RKO (cell line): ENCODE measurements around the gene TTLL9.
"Not testable (repeated sequence)": the region's sequence is repeated elsewhere in the genome, so short reads cannot be mapped to it uniquely, and the experiment has no call there.

Source experiments
- DNase-seq: peaks from one replicate; pipeline ENCODE4 v3.0.0-alpha.2; 2016; ENCODE audit warnings: low spot score

Gene TTLL9, protein sequence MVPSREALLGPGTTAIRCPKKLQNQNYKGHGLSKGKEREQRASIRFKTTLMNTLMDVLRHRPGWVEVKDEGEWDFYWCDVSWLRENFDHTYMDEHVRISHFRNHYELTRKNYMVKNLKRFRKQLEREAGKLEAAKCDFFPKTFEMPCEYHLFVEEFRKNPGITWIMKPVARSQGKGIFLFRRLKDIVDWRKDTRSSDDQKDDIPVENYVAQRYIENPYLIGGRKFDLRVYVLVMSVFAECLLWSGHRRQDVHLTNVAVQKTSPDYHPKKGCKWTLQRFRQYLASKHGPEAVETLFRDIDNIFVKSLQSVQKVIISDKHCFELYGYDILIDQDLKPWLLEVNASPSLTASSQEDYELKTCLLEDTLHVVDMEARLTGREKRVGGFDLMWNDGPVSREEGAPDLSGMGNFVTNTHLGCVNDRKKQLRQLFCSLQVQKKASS

DNA sequence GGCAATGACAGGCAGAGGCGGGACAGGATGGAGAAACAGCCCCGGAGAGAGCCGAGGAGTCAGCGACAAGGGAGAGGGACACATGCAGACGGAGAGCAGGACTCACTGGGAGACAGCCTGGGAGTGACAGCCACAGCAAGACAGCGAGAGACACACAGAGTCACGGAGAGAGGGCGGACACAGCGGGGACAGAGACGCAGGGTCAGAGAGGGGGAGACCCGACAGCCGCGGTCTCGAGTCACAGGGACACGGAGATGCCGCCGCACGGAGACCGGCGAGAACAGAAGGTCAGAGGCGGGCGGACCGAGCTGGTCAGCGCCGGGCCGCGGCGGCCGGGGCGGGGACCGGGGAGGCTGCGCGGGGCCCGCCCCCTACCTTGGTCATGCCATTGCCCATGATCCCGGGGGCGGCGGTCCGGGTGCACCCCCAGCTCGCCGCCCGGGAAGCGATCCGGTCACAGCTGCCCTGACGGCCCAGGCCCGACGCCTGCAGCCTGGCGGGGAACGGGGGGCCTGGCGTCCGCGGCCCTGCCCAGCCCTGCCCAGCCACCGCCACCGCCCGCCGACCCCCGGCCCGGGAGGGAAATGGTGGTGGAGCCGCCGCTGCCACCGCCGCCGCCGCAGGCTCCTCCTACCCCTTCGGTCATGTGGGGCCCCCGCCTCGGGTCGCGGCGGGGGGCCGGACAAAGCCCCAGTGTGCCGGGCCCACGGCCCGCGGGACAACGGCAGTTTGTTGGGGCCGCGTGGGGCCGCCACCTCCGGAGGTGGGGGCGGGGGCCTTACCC, at the start of gene TTLL9, which contains the start of gene DUSP15:
TTLL9 (plus strand) TSS at position 693 of the 784 bp plus-strand sequence. CDS start 493 bp downstream, outside the sequence.
DUSP15 (minus strand) TSS at position 586 of the 784 bp plus-strand sequence; CDS start at position 396, 190 bp downstream.
- DNase-seq = no peak

DNA sequence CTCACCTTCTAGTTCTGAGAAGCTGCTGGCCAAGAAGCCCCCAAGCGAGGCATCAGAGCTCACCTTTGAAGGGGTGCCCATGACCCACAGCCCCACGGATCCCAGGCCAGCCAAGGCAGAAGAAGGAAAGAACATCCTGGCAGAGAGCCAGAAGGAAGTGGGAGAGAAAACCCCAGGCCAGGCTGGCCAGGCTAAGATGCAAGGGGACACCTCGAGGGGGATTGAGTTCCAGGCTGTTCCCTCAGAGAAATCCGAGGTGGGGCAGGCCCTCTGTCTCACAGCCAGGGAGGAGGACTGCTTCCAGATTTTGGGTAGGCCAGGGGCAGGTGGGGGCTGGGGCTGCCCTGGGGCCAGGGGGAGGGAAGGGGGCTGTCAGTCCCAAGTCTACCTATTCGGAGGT, 49.0 kb upstream of the TTLL9 start:
- no peak for DNase-seq

DNA sequence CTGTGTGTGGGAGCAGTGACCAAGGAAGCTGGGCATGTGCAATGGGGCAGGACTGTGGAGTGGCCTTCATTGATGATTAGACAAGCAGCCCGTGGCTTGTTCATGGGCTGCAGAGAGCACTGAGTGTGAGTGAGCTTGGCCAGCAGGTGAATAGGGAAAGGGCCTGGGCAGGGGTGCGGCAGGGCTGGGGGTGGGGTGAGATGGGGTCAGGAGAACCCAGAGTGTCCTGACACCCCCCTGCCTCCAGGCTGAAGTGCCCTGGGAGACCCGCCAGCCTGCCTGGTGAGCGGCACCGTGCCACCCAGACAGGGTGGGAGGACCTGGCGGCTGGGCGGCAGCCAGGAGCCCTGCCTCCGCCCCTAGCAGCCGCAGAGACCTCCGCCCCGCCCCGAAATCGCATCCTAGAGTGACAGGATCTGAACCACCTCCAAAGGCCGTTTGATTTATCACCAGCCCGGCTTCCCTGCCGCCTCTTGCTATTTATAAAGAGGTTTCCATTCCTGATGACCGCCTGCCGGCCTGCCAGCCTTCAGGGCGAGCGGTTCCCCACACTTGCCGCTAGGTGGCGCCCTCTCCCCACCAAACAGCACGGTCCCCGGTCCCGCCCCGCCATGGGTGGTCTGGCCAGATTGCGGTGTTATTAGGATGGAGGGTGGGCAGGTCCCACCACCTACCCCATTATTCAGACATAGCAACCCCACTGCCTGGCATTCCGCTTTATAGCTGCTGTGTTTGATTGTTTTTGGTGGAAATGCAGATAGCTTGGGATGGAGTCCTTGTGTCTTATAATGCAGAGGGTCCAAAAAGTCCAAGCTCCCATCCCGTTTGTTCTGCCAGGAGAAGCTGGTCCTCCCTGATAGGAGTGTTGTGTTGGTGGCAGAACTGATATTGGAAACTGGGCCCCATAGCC, 47.8 kb upstream of the TTLL9 start:
- peak; percentile 76 for DNase-seq

DNA sequence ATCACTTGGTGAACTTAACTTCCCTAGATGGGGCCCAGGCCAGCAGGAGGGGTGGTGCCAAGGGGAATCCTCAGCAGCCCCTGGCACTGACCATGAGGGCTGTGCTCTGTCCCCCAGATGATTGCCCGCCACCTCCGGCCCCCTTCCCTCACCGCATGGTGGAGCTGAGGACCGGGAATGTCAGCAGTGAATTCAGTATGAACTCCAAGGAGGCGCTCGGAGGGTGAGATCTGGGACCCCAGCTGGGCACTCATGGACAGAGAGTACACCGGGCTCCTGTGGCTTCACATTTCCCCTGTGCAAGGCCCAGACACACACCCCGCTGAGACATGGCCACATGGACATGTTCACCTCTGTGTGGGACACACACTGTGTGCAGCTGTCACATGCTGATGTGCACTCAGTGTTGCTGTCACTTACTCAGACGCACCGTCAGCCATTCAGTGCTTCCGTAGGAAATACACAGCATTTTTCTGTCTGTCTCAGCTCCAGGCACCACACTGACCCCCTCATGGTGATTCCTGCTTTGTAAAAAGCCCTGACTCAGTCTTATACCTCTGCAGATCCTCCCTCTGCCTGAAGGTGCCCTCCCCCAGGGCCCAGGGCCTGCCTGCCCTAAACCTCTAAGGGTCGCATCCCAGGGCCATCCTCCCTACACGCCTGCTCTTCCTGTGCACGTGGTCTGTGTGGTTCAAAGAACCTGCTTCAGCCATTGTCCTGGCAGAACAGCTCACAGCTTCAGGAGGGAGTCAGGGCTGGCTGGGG, 46.9 kb upstream of the TTLL9 start:
- no peak for DNase-seq

DNA sequence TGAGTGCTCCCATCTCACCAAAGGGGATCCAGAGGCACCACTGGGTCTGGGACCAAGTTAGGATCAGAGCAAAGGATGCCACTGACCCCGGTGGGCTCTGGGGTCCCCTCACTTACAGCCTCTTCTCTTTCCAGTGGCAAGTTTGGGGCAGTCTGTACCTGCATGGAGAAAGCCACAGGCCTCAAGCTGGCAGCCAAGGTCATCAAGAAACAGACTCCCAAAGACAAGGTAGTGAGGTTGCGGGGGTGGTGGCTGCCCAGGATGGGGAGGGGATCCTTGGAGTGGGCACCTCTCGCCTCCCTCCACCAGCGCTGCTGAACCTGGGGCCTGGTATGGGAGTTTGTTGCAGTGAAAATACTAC, 46.3 kb upstream of the TTLL9 start:
- no peak for DNase-seq

DNA sequence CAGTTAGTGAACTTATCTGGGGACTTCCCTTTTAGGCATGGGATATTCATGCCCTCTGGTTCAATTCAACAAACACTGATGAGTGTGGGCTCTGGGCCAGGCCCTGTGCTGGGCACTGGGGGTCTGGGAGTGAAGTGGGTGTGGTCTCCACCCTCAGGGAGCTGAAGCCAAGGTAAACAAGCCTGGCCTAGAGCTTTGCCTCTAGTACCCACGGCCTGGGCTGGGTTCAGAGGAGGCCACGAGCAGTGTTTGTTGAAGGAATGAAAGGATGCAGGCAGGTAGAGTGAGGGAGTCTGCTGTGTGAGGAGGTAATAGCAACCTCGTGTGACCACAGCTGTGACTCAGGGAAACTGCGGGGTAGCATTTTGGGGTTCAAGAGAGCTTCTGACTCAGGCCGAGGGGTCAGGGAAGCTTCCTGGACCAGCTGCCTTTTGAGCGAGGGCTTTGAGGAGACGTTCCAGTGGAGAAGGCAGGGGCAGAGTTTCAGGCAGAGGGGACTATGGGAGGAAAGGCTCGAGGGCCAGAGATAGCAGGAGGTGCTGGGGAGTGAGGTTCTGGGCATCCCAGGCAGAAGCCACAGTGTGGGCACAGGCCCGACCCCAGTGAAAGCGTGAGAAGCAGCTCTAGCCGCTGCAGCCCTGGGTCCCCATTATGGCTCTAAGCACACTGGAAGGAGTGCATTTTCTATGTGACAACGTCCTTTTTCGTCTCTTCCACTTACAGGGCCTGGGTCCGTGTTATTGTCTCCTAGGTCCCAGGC, 45.7 kb upstream of the TTLL9 start:
- DNase-seq = no peak

DNA sequence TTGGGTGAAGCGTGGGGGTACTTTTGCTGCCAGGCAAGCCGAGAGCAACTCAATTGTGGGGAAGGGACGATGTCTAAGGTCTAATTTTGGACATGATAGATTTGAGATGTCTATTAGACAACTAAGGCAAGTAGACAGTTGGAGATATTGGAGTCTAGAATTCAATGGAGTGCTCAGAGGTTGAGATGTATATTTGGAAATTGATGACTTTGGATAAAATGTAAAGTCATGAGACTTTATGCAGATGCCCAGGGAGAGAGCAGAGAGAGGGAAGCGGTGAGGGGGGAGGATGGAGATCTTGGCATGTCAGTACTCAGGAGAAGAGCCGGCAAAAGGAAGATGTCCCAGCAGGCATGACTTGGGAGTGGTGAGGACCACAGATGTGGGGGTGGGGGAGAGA, 44.4 kb upstream of the TTLL9 start:
- no peak for DNase-seq

DNA sequence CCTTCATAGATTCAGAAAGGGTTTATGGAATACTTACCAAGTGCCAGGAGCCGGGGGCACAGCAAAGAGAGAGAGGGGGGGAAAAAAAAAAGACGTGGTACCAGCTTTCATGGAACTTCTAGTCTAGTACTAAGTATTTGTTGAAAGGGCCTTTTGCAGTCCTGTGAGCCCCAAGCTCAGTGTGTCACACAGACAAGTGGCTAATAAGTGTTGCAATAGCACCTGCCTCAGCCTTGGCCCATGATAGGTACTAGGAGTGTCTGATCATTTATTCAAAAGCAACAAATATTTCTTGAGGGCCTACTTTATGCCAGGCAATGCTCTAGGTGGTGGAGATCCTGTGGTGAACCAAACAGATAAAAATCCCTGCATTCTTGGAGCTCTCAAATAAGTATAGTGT, 43.4 kb upstream of the TTLL9 start:
- no peak for DNase-seq

DNA sequence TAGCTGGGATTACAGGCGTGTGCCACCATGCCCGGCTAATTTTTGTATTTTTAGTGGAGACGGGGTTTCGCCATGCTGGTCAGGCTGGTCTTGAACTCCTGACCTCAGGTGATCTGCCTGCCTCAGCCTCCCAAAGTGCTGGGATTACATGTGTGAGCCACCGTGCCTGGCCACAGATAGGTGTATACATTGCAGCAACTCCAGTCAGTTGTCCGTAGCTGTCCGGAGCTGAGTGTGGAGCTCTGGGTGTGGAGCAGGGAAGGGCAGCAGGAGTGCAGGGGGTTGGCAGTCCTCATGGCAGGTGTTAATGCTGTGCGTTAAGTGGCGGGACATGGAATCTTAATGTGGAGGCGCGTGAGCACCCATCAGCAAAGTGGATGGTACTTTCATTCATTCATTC, 42.4 kb upstream of the TTLL9 start:
- not testable (repeated sequence) for DNase-seq

DNA sequence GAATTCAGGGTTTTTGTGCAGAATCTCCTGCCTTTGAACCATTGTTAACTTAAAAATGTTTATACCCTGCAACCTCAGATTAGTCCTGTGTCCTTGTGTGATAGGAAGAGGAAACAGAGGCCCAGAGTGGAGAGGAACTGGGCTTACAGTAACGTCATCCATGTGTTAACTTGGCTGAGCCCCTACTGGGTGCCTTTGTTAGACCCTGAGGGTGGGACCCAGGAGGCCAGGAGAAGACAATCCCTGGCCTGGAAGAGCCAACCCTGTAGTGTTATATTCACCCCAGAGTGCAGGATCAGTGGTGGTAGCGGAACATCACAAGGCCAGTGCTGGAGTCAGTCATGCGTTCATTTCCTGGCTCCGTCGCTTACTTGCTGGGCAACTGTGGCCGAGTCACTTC, 40.7 kb upstream of the TTLL9 start:
- no peak for DNase-seq

DNA sequence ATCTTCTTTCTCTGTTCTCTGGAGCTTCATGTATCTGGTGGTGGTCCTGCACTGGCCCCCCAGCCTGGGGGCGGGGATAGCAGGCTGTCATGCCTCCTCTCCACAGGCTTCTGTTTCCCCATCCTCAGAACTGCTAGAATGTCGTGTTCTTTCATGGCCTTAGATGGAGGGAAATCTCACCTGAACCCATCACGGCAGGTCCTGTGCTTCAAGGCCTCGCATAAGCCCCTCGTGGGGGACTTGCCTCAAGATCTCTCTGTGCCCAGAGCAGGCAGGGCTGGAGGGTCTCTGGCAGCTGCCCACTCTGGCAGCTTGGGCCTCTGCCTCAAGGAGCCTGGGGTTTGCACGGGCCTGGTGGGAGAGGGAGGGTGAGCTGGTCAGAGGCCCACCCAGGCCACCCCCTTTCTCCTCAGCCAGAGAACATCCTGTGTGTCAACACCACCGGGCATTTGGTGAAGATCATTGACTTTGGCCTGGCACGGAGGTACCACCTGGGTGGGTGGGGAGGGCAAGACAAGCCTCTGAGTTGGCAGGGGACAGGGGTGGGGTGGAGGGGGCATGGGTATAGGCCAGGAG, 39.9 kb upstream of the TTLL9 start:
- no peak for DNase-seq

DNA sequence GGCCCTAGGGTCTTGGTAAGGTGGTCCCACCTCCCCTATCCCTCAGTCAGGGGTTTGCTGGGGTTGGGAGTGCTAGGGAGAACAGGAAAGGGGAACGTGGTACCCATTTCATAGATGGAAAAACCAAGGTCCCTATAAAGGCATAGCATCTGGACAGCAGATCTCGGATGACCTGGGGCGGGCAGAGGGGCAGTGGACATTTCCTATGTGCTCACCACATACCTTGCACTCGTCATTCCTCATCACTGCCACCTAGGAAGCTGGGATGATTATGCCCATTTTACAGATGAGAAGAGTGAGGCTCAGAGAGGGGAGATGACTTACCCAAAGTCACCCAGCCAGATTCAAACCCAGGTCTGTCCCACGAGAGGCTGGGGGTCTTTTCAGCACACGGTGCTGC, 39.2 kb upstream of the TTLL9 start:
- DNase-seq = no peak

DNA sequence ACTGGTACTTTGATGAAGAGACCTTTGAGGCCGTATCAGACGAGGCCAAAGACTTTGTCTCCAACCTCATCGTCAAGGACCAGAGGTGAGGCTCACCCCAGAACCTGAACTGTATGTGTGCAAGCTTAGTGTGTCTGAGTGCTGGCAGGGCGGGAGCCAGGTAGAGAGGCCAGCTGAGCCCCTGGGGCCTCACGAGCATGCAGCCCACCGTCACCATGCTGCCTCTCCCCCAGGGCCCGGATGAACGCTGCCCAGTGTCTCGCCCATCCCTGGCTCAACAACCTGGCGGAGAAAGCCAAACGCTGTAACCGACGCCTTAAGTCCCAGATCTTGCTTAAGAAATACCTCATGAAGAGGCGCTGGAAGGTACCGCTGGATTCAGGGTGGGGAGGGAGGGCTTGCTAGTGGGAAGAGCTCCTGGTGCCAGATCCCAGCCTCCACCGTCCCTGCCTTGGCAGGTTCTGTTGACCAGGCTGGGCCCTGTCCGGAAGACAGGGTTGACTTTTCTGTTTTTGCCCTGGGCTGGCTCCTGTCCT, 38.6 kb upstream of the TTLL9 start:
- no peak for DNase-seq

DNA sequence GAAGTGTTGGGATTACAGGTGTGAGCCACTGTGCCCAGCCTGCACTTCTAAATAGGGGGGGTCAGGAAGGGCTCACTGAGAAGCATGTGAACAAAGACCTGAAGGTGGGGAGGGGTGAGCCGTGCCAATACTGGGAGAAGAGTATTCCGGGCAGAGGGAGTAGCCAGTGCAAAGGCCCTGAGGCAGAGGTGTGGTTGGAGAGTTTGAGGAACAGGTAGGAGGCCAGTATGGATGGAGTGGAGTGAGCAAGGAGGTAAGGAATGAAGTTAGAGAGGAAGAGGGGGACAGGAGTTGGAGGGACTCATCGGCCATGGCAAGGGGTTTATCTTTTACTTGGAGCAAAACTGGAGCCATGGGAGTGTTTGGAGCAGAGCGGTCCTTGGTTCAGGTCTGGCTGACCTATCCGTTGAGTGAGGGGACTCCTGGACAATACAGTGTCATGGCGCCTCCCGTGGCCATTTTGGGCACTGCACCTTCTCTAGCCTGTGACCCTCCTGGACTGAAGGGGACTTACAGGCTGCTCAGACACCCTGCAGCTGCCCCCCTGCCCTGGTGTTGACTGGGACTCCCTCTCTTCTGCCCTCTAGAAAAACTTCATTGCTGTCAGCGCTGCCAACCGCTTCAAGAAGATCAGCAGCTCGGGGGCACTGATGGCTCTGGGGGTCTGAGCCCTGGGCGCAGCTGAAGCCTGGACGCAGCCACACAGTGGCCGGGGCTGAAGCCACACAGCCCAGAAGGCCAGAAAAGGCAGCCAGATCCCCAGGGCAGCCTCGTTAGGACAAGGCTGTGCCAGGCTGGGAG, 37.1 kb upstream of the TTLL9 start:
- DNase-seq = peak; percentile 51

DNA sequence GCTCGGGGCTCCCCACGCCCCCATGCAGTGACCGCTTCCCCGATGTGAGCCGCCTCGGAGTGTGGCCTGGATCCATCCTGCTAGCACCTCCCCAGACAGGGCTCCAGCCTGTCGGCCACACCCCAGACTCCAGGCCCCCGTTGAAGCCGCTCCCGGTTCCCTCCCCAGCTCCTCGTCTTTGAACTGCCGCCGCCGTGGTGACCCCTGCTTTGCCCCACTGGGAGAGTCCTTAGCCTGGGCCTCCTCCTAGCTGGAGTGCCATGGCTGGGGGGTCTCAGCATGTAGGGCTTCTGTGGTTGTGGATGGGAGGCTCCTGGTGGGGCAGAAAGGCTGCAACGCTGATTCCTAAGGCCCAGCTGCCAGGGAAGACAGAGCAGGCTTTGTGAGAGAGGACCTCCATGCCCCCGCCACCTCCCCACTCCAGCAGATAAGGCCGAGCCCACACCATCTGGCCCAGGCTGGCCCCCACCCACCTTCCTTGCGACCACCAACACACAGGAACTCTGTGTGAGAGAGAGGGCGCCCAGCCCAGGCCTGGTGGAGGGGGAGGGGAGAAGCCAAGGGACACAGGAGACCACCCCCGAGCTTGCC, 36.4 kb upstream of the TTLL9 start:
- no peak for DNase-seq

DNA sequence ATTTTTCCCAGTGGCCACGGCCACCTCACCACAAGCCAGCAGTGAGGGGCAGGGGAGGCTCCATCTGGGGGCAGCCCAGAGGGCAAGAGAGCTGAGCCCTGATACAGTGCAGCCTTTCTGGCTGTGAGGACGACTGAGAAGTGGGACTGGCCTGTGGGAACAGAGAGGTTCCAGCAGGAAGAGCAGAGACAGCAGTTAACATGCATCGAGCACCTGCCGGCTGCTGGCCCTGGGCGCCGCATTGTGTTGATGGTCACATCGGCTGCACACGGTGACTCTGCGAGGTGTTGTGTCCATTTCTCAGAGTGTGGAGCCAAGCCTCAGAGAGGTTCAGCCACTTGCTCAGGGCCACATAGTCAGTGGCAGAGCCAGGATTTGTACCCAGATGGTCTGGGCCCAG, 34.9 kb upstream of the TTLL9 start:
- DNase-seq = no peak

DNA sequence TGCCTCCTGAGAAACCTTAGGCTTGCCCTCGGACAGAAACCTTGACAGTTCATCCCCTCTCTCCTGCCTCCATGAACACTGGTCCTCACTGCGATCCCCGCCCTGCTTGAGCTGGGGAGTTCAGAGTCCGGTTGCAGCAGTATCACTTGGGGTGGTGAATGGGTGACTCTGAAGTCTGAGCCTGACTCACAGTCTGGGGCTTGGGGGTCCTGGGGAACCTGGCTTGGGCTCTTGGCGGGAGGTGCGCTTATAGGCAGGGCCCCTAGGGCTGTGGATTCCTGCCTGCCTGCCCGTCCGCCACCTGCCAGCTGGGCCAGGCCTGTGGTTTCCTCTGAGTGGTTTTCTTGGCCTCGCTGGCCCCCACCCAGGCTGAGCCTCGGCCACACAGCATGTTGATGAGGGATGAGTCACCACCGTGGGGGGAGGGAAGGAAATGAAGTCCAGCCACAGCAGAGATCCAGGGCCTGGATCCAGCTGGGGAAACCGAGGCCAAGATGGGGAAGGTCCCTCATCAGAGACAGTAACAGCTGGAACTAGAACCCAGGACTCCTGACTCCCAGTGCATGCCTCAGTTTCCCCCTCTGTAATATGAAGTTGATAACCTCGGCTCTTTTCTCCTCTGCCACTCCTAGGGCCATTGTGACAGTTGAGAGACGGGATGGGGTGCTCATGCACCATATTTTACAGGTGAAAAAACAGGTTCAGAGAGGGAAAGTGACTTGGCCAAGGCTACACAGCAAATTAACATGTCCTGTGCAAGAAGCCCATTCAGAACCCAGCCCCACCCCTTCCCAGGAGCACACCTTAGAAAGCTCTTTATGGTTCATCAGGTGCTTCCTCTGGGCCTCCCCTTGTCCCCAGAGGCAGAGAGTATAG, 34.2 kb upstream of the TTLL9 start:
- peak; percentile 87 for DNase-seq
